HG03442 (cell line): ENCODE measurements around the gene BICDL1.
"Not testable (repeated sequence)": the region's sequence is repeated elsewhere in the genome, so short reads cannot be mapped to it uniquely, and the experiment has no call there.

Experiments
- ATAC-seq: cut with Tn5 transposase; IDR thresholded peaks from one replicate; pipeline ENCODE4 v1.9.1; 2021; ENCODE audit warnings: mild to moderate bottlenecking, moderate library complexity; ENCODE audit not compliant: unreplicated experiment

BICDL1 gene, protein sequence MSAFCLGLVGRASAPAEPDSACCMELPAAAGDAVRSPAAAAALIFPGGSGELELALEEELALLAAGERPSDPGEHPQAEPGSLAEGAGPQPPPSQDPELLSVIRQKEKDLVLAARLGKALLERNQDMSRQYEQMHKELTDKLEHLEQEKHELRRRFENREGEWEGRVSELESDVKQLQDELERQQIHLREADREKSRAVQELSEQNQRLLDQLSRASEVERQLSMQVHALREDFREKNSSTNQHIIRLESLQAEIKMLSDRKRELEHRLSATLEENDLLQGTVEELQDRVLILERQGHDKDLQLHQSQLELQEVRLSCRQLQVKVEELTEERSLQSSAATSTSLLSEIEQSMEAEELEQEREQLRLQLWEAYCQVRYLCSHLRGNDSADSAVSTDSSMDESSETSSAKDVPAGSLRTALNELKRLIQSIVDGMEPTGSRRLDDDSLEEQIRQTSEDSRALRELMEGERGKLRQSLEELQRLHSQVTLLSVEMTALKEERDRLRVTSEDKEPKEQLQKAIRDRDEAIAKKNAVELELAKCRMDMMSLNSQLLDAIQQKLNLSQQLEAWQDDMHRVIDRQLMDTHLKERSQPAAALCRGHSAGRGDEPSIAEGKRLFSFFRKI

DNA sequence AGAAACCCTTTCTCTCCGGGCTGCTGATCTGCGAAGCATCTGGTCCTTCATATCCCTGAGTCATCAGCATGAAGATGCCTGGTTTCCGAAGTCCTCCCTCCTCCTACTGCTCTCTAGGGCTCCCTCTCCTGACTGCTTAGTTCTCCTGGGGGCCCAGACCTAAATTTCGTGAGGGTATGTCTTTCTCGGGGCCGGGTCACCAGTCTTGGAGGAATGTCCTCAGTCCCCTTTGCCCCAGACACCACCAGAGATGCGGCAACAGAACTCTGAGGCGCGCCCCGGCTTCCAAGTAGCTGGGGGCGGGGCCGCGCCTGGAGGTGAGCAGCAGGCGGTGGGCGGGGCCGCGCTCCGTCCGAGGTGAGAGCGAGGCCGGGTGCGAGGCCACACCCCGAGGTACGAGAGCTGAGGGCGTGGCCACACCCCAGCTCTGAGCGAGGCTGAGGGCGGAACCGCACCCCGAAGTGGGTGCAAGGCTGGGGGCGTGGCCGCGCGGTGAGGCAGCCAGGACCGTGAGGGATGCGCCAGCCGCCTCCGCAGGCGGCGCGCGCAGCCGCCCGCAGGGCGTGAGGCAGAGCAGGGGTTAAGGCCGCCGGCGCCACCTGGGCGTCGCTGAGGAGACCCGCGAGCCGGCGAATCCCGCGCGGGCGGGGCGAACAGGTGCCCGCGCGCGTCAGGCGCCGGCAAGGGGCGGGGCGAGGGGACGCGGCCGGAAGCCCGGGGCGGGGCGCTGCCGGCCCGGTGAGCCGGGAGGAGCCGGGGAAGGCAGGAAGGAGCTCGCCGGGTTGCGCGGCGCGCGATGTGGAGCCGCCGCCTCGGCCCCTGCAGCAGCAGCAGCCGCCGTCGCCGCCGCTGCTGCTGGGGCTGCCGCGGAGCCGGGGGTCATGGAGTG, at the start of gene BICDL1:
Gene BICDL1, plus strand, starts transcription at position 765 of the 889 bp plus-strand sequence. CDS start 633 bp downstream, outside the sequence.
- peak; percentile 82 for ATAC-seq

DNA sequence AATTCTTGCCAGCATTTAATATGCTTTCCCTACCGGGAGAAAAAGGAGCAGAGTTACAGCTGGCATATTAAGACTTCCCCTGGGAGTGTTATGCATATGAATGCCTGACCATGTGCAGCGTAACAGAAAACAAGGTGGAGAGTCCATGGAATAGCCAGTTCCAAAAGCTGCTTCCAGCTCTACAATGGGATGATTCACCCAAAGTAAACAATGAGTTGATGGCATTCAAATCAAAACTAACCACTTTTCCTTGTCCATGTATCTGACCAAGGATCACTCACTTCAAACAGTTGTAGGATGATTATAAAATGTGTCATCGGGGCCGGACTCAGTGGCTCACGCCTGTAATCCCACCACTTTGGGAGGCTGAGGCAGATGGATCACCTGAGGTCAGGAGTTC, 48.1 kb upstream of the BICDL1 start:
- no peak for ATAC-seq

DNA sequence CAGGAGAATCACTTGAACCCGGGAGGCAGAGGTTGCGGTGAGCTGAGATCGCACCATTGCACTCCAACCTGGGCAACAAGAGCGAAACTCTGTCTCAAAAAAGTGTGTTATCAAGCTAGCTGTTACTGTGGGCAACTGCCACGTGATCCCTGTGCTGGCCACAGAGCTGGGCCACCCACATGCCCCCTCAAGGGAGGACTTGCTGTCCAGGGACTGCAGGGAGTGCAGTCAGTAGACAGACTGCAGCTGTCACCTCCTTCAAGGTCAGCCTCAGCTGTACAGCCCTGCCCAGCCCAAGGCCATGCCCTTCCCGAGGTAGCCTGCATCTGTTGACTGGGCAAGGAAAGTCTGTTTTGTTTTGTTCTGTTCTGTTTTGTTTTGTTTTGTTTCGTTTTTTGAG, 46.6 kb upstream of the BICDL1 start:
- no peak for ATAC-seq

DNA sequence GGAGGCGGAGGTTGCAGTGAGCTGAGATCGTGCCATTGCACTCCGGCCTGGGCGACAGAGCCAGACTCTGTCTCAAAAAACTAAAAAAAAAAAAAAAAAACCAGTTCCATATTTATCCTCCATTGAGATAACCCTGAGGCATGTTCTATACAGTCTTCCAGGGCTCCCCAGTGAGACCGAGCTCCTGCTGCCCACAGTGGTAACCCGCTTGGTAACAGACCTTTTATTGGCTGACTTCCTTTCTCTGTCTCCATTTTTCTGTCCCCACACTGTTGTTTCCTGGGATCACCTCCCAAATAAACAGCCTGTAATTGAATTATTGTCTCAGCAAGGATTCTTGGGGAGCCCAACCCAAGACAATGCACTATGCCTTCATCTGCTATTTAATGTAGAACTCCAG, 42.8 kb upstream of the BICDL1 start:
- ATAC-seq, result no peak

DNA sequence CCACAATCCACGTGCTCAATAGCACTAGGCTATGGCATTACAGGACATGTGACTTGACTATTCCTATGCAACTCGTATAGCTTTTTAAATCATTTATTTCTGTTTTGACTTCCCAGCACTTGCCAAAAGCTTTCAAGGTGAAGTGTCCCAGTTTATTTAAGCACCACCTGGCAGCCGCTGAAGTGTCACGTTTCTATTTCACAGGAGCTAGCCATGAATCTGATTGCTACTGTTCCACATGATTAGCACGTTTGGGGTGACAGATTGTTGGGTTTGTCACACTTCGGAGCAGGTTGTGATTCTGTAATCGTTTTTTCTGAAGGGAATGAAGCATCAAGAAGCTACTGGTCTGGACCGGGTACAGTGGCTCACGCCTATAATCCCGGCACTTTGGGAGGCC, 39.9 kb upstream of the BICDL1 start:
- ATAC-seq, result no peak

DNA sequence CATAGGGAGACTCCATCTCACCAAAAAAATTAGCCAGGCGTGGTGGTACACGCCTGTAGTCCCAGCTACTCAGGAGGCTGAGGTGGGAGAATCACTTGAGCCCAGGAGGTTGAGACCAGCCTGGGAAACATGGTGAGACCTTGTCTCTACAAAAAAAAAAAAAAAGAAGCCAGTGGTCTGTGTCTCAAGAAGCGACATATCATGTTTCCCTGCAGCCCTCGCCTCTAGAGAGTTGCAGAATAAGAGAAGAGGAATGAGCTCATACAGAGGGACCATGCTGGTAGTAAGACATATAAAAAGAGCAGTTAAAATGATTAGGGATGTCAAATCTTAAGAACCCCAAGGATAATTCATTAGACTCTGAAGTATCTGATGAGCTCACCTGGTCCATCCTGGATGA, 39.4 kb upstream of the BICDL1 start:
- no peak for ATAC-seq

DNA sequence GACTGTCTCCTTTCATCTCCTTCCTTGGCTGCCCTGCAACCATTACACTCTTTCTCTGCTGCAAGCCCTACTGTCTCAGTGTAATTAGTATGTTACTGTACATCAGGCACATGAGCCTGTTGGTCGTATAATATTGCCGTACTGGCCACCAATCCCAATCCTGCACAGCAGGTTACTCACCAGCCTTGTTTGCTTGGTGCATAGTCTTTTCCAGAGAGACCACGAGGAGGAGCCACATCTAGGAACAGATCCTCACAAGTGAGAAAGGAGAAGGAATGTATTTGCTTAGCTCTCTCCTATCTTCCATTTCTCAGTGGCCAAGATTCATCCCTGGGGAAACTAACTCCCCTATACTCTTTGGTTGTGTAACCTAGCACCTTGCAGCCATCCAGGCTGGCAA, 33.0 kb upstream of the BICDL1 start:
- no peak for ATAC-seq

DNA sequence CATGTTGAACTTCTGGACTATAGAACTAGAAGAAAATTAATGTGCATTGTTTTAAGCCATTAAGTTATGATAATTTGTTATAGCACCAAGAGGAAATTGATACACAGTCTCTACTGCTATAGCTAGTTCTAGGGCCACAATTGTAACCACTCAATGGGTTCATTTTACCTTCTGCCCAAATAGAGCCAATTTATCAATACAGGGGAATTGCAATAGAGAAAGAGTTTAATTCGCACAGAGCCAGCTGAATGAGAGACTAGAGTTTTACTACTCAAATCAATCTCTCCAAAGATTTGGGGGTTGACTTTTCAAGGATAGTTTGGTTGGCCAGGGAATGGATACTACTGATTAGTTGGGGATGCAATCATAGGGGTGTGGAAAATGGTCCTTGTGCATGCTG, 31.9 kb upstream of the BICDL1 start:
- no peak for ATAC-seq

DNA sequence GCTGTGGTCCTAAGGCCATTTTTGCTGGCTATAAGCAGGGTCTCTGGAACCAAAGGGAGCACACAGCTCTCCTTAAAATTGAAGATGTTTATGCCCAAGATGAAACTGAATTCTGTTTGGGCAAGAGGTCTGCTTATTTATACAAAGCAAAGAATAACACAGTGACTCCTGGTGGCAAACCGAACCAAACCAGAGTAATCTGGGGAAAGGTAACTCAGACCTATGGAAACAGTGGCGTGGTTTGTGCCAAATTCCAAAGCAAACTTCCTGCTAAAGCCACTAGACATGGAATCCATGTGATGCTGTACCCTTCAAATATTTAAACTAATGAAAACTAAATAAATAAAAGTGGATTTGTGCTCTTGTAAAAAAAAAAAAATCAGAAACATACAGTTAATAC, 29.6 kb upstream of the BICDL1 start:
- ATAC-seq, result no peak

DNA sequence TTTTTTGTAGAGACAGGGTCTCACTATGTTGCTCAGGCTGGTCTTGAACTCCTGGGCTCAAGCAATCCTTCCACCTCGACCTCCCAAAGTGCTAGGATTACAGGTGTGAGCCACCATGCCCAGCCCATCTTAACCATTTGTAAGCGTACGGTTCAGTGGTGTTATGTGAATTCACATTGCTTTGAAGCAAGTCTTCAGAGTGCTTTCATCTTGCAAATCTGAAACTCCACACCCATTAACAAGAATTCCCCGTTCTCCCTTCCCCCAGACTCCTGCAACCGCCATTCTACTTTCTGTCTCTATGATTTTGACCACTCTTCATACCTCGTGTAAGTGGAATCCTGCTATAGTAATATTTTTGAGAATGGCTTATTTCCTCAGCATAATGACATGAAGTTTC, 24.9 kb upstream of the BICDL1 start:
- ATAC-seq, result no peak

DNA sequence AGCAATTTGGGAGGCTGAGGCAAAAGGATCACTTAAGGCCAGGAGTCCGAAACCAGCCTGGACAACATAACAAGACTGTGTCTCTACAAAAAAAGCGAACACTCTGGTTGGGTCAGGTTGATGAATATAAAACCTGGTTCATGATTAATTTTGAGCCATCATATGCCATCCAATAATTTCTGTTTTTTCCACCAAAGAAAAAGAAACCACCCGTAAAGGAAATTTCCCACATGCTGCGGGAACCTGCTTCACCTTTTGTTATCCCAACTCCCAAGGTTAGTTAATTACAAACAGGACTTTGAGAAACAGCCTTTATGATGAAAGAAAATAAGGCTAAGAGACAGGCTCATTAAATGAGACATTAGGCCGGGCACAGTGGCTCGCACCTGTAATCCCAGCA, 24.1 kb upstream of the BICDL1 start:
- ATAC-seq, result no peak

DNA sequence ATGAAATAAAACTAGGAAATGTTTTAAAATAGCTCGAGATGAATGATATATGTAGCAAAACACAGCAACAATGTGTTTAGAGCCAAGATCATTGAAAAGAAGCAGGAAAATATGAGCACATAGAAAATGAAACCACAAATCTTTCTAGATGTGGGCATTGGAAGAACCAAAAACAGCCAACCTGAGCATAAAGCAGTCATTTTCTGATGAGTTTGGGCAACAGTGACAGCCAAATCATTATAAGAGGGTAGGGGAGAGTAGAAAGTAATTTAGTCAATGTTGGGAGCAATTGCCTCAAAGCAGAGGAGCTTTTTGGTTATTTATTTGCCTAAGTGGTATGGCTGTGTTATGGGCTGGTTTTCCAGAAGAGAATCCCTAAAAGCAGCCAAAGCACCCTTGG, 8.8 kb upstream of the BICDL1 start:
- ATAC-seq, result no peak

DNA sequence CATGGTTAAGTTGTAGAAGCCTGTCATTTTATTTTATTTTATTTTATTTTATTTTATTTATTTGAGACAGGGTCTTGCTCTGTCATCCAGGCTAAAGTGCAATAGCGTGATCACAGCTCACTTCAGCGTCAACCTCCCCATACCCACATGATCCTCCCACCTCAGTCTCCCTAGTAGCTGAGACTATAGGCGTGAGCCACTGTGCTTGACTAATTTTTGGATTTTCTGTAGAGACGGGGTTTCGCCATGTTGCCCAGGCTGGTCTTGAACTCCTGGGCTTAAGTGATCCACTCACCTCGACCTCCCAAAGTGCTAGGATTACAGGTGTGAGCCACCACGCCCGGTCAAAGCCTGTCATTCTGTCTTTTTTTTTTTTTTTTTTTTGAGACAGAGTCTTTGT, 8.3 kb upstream of the BICDL1 start:
- not testable (repeated sequence) for ATAC-seq

DNA sequence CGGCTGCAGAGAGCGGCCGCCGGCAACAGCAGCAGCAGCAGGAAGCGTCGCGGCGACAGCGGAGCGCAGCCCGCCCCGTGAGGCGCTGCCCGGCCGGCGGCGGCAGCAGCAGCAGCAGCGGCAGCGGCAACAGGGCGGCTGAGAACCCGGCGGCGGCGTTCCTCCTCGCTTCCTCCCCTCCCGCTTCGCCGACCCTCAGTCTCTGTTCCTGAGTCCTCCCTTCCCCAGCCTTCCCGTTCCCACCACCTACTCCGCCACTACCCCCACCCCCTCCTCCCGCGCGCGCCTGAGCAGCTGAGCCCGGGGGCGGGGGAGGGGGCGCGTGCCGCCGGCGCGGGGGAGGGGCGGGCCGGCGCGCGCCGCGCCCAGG, 310 bp downstream of the BICDL1 start:
- ATAC-seq, result no peak

DNA sequence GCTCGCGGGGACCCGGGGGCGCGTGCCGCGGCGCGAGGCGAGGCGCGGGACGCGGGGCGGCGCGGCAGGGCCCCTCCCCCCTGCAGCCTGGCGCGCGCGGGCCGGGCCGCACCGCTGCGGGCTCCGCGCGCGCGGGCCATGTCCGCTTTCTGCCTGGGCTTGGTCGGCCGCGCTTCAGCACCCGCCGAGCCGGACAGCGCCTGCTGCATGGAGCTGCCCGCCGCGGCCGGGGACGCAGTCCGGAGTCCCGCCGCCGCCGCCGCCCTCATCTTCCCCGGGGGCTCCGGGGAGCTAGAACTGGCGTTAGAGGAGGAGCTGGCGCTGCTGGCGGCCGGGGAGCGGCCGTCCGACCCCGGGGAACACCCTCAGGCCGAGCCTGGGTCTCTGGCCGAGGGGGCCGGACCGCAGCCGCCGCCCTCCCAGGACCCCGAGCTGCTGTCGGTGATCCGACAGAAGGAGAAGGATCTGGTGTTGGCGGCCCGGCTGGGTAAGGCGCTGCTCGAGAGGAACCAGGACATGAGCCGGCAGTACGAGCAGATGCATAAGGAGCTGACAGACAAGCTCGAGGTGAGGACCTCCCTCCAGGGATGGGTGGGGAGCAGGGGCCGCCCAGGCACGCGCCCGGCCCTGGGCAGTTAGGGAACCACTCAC, 820 bp downstream of the BICDL1 start:
- peak; percentile 29 for ATAC-seq

DNA sequence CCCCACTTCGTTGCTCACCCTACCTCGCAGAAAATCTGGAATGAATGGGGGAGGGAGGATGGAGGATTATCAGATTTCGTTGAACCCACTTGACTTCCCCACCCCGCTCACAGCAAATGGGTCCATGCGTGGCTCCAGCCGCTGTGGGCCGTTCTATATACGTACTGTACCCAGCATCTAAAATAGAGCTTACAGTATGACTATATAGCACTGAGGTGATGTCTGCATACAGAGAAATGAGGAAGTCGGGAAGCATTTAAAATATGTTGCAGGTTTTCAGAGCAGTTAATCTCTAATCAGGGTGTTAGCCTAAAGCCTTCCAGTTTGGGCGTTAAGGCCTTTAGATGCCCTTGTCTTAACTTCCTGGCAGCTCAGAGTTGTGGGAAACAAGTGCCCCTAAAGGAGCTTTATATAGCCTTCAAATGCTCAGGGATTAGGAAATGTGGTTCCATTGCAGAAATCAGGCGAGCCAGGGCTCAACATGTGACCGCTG, 1.4 kb downstream of the BICDL1 start:
- no peak for ATAC-seq

DNA sequence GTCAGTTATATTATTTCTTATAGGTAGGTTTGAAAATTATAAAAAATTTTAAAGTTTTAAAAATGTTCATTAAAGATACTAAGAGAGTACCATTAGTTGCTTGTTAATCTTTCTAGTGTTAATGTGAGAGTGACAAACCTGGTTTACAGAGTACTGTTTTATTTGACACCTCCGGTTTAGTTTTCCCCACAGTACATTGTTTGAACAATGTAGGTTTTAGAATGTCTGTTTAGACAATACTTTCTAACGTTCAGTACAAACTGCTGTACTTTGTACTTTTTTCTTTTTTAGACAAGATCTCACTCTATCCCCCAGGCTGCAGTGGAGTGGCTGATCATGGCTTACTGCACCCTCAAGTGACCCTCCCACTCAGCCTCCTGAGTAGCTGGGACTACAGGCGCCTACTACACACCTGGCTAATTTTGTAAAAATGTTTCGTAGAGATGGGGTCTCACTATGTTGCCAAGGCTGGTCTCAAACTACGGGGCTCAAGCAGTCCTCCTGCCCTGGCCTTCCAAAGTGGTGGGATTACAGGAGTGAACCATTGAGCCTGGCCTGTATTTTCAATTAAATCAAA, 3.2 kb downstream of the BICDL1 start:
- no peak for ATAC-seq

DNA sequence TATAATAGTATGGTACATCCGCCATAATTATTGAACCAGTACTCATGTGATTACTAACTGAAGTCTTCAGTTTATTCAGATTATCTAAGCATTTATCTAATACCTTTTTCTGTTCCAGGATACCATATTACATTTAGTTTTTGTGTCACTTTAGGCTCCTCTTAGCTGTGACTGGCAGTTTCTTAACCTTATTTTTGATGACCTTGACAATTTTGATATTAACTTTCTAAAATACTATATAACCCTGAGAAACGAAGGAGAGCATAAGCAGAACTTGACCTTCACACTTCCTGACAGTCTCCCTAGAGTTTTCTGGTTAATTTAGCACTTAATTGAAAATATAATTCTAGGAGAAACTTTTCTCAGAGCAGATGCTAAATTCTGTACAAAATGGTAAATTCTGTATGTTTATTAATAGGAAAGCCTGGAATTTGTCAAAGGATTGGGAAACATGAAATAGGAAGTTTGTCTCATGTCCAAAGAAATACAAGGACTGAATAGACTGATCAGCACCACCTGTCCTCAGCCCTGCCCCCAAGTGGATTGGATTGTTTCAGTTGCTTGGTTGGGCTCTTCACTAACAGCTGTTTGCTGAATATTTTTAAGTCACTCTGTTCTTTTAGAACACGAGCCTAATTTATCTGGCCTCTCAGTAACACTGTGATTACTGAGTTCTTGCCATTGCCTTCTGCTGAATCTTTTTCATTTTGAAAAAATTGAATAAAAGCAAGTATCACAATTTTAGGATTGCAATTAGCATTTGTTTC, 6.0 kb downstream of the BICDL1 start:
- no peak for ATAC-seq

DNA sequence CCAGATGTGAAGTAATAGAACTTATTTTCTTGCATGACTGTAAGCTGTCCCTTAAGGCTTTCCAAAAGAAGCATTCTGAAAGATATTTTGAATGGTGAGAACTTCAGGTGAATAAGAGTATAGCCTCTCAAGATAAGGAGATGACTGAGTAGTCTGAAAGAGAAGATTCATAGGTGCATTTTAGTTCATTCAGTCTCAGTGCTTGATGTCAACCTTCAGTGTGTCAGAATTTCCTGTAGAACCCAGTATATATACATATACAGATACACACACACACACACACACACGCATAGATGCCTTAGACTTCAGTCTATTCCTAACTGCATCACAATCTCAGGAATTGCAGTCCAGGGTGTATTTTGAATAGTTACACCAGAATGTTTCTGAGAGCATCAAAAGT, 7.4 kb downstream of the BICDL1 start:
- ATAC-seq, result no peak
